PC-3 (cell line): ENCODE measurements around the gene APOL1.

ENCODE experiments used
- EZH2 ChIP-seq: fragments of 300-600 bp; sonication (generic); IDR thresholded peaks from one replicate; pipeline ENCODE4 v1.6.1; 2017; ENCODE audit warnings: antibody characterized with exemption, mild to moderate bottlenecking, low read length; ENCODE audit not compliant: unreplicated experiment
- EZH2phosphoT487 ChIP-seq: fragments of 300-600 bp; sonication (generic); IDR thresholded peaks from 2 replicates; pipeline ENCODE4 v1.6.1; 2018; ENCODE audit warnings: mild to moderate bottlenecking, antibody characterized with exemption, low read length, borderline replicate concordance
- TF ChIP-seq, protein P1 (sequence below): fragments of 300-600 bp; sonication (generic); conservative IDR thresholded peaks from 2 replicates; pipeline ENCODE4 v1.5.1; 2017; ENCODE audit warnings: antibody characterized with exemption, low read depth, mild to moderate bottlenecking, low read length

DNA sequence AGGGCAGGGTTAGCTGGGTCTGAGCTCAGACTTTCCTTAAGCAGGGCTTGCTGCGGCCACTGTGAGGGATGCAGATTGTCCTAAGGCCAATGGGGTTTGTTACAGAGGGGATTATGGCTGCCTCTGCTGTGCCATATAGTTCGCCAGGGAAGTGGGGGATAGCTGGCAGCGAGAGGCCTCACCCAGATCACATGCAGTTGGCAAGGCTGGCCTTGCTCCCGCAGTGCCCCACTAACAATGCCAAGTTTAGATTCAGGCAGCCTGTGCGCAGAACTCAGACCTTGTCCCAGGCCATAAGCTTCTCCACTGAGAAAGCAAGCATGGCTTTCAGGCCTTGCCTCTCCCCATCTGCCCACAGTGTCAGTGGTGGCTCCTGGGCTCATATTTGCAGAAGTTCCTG, 8.9 kb upstream of the APOL1 start:
- TF ChIP-seq, protein P1, sequence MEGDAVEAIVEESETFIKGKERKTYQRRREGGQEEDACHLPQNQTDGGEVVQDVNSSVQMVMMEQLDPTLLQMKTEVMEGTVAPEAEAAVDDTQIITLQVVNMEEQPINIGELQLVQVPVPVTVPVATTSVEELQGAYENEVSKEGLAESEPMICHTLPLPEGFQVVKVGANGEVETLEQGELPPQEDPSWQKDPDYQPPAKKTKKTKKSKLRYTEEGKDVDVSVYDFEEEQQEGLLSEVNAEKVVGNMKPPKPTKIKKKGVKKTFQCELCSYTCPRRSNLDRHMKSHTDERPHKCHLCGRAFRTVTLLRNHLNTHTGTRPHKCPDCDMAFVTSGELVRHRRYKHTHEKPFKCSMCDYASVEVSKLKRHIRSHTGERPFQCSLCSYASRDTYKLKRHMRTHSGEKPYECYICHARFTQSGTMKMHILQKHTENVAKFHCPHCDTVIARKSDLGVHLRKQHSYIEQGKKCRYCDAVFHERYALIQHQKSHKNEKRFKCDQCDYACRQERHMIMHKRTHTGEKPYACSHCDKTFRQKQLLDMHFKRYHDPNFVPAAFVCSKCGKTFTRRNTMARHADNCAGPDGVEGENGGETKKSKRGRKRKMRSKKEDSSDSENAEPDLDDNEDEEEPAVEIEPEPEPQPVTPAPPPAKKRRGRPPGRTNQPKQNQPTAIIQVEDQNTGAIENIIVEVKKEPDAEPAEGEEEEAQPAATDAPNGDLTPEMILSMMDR = no peak
- no peak for TF ChIP-seq EZH2
- TF ChIP-seq EZH2phosphoT487 = no peak
